A673 (cell line): ENCODE measurements around the gene METTL4. TPM values are rescaled to one million over a fixed set of nuclear protein-coding genes. Genes with fewer than 3 reads are reported as not detected.
A peak's percentile ranks its signal among the peaks of the same experiment; 100 is the strongest.

Experiments used
- BruUV-seq: library from RNA; stranded (reverse); fragments of 400-500 nt; replicated peaks from 2 replicates; lab custom pipeline; 2021; lab: Mats Ljungman, UMichigan
- CTCF ChIA-PET: fragments of 300-600 bp; sonication (Branson Sonifier 250); formaldehyde crosslinking; loops from one replicate; lab custom pipeline; 2022; ENCODE audit warnings: antibody characterized with exemption; lab: Charles Lee
- POLR2A ChIA-PET: fragments of 300-600 bp; sonication (Branson Sonifier 250); formaldehyde crosslinking; loops from one replicate; lab custom pipeline; 2022; ENCODE audit warnings: antibody characterized with exemption; ENCODE audit not compliant: low non-redundant PET; lab: Charles Lee
- DNase-seq: peaks from one replicate; pipeline ENCODE4 v3.0.0-alpha.2; 2015; ENCODE audit warnings: low spot score
- H3K27ac ChIP-seq: fragments of 200-600 bp; sonication (generic); 2 replicates; pipeline ENCODE4 v1.5.1; 2016; ENCODE audit warnings: mixed run types, low read depth, mild to moderate bottlenecking, mixed read lengths, antibody characterized with exemption, low read length; ENCODE audit not compliant: poor library complexity, severe bottlenecking
- H3K27me3 ChIP-seq: fragments of 200-600 bp; sonication (generic); replicated peaks from 2 replicates; pipeline ENCODE4 v1.6.1; 2017; ENCODE audit warnings: mixed run types, low read depth, mild to moderate bottlenecking, mixed read lengths, antibody characterized with exemption, low read length; ENCODE audit not compliant: insufficient read depth, poor library complexity
- H3K36me3 ChIP-seq: fragments of 200-600 bp; sonication (generic); 2 replicates; pipeline ENCODE4 v1.6.1; 2016; ENCODE audit warnings: mixed run types, mild to moderate bottlenecking, mixed read lengths, antibody characterized with exemption, low read length; ENCODE audit not compliant: insufficient read depth, poor library complexity, severe bottlenecking
- H3K4me1 ChIP-seq: fragments of 200-600 bp; sonication (generic); 2 replicates; pipeline ENCODE4 v1.6.1; 2017; ENCODE audit warnings: mixed run types, mild to moderate bottlenecking, mixed read lengths, antibody characterized with exemption, low read length; ENCODE audit not compliant: insufficient read depth, poor library complexity, severe bottlenecking
- H3K4me3 ChIP-seq: fragments of 200-600 bp; sonication (generic); 2 replicates; pipeline ENCODE4 v1.5.1; 2016; ENCODE audit warnings: low read depth, mixed run types, mild to moderate bottlenecking, mixed read lengths, low read length; ENCODE audit not compliant: poor library complexity, severe bottlenecking
- H3K9me3 ChIP-seq: fragments of 200-600 bp; sonication (generic); 2 replicates; pipeline ENCODE4 v1.6.1; 2016; ENCODE audit warnings: mixed run types, low read depth, mild to moderate bottlenecking, mixed read lengths, antibody characterized with exemption, low read length; ENCODE audit not compliant: poor library complexity, severe bottlenecking
- CTCF ChIP-seq: fragments of 300-800, 200-600 bp; sonication (generic); conservative IDR thresholded peaks from 2 replicates; pipeline ENCODE4 v1.5.1; 2017; ENCODE audit warnings: low read depth, mild to moderate bottlenecking, antibody characterized with exemption, low read length, moderate library complexity, mixed read lengths
- EZH2 ChIP-seq: fragments of 200-600 bp; sonication (generic); IDR thresholded peaks from 2 replicates; pipeline ENCODE4 v1.6.1; 2017; ENCODE audit warnings: borderline replicate concordance, low read depth, mild to moderate bottlenecking, mixed read lengths, antibody characterized with exemption, low read length; ENCODE audit not compliant: poor library complexity, severe bottlenecking
- intact Hi-C: fragments of 100-400 bp; cut with micrococcal nuclease; formaldehyde crosslinking; loops from one replicate; pipeline ENCODE4 v1.10.0; 2022; ENCODE audit not compliant: unreplicated experiment
- total RNA-seq: library from RNA; stranded (reverse); gene quantifications from 2 replicates; pipeline ENCODE4 v1.2.3, GENCODE V29; 2021

The METTL4 gene
- total RNA-seq, 1 experiment from 2014 or later, result 26.4 TPM

DNA sequence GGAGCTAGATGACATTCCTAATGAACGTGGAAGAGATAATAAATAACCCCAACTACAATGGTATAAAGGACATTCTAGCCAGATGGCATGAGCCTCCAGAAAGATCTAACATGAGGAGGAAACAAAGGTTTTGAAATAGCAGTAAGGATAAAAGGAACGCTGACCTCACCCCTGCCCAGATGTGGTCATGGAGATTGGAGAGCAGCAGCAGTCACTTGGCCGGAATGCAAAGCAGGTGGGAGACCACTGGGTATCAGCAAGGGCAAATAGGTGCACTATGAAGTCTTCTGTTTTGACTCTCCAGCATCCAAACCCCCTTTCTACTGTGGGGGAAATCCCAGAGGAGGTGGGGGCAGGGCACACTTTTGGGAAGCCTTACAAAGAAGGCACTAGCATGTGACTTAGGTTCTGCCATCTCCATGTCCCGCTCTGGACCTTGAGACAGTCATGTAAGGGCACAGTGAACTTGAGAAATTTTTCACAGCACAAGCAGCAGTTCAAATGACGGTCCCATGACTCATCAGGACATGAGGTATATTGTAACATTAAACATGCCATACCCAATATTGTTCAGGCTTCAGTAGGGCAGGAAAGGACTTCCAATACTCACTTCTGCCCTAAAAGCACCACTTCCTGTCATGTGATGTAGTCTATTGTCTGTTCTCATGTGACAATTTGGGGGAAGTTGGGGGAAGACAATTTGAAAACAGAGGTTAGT, 55.2 kb downstream of the METTL4 start:
- Histone ChIP-seq H3K36me3 (no peaks in the 10 kb centered on the region), H3K4me3 (no peak overlapping the region), H3K27ac (no peak overlapping the region), H3K27me3 (no peaks in the 10 kb centered on the region), H3K9me3 (no peaks in the 10 kb centered on the region), H3K4me1 (peaks cover 7% of the 10 kb centered on the region)
- intact Hi-C loops, result no loop called here
- peak; percentile 67 for DNase-seq
- TF ChIP-seq EZH2 (no peak), CTCF (no peak)
- TSS peak; percentile 29 for BruUV-seq
- ChIA-PET POLR2A (no interaction called here), CTCF (no interaction called here)

DNA sequence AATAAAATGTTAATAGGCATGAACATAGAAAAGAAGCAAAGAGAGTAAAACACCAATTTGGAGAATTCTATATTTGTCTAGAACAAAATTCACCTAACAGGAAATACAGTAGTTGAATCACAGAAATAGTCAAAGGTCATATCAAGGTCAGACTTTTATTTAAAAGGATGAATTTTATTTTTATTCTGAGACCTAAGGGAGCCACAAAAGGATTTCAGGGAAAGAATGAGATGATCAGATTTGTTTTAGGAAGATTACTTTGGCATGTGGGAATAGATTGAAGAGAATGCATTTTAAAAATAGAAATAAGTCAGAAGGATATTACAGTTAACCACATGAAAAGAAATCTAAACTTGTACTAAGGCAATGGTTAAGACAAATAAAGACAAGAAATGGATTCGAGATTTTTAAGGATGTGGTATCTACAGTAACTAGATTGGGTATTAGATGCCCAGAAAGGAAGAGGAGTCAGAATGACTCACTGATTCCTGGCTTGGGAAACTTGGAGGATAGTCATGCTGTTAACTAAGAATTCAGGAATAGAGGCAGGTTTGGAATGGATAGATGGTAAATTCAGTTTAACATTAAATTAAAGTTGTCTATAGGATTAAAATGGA, 56.0 kb downstream of the METTL4 start:
- ChIA-PET CTCF (no interaction called here), POLR2A (no interaction called here)
- peak; percentile 17 for DNase-seq
- Histone ChIP-seq H3K36me3 (no peaks in the 10 kb centered on the region), H3K27ac (no peak overlapping the region), H3K27me3 (no peaks in the 10 kb centered on the region), H3K4me1 (peaks cover 7% of the 10 kb centered on the region), H3K9me3 (no peaks in the 10 kb centered on the region), H3K4me3 (no peak overlapping the region)
- no peak for TF ChIP-seq EZH2
- no peak for TF ChIP-seq CTCF
- BruUV-seq, result no TSS peak
- intact Hi-C loops, result no loop called here

DNA sequence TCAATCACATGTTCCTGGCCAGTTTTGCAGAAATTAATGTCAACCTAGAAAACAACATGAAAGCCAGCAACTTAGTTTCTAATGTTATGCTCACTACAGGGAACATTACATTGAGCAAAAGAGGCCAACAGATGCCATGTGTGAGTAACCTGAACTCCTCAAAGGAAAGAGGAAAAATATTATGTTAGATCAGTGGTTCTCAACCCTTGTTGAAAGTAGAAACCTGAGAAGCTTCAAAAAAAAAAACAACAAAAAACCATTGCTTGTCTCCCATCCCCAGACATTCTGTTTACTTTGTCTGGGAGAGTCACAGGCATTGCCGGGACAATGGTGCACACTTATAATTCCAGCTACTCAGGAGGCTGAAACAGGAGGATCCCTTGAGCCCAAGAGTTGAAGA, 57.7 kb downstream of the METTL4 start:
- BruUV-seq, result no TSS peak
- H3K4me1 ChIP-seq, result peaks cover 7% of the 10 kb centered on the region
- H3K4me3 ChIP-seq, result no peak overlapping the region
- TF ChIP-seq CTCF (no peak), EZH2 (no peak)
- CTCF ChIA-PET, result no interaction called here
- POLR2A ChIA-PET, result no interaction called here
- DNase-seq, result no peak
- no peaks in the 10 kb centered on the region for H3K27me3 ChIP-seq
- no peak overlapping the region for H3K27ac ChIP-seq
- no peaks in the 10 kb centered on the region for H3K36me3 ChIP-seq
- H3K9me3 ChIP-seq, result no peaks in the 10 kb centered on the region
- intact Hi-C loops, result no loop called here
